CD4-positive, alpha-beta T cell (primary cell): ENCODE measurements around the gene STRA6. TPM values are rescaled to one million over a fixed set of nuclear protein-coding genes. Genes with fewer than 3 reads are reported as not detected.

Source experiments
- ATAC-seq: fragments of 200-7000 bp; cut with Tn5 transposase; one replicate; pipeline ENCODE4 v1.10.0; 2022; ENCODE audit warnings: mild to moderate bottlenecking; ENCODE audit not compliant: poor library complexity
- CTCF ChIA-PET: fragments of 350-600 bp; sonication (Branson Sonifier 250); formaldehyde crosslinking; loops from one replicate; lab custom pipeline; 2021; ENCODE audit warnings: antibody characterized with exemption, inconsistent platforms; lab: Charles Lee
- POLR2A ChIA-PET: fragments of 350-600 bp; sonication (Branson Sonifier 250); formaldehyde crosslinking; loops from one replicate; lab custom pipeline; 2021; ENCODE audit warnings: antibody characterized with exemption, inconsistent platforms; lab: Charles Lee
- DNase-seq, 14 experiments: peaks; one replicate each; pipeline ENCODE4 v3.0.0-alpha.2; 2013 to 2020; ENCODE audit warnings: mixed read lengths in 2 of 14
- H3K27ac ChIP-seq, 2 donors: one replicate each; pipeline versions ENCODE4 v1.5.1 to v1.7.0; 2013; ENCODE audit warnings: low read length in 2 of 2, low read depth in 1 of 2, mild to moderate bottlenecking in 1 of 2
- H3K27me3 ChIP-seq, 2 experiments: 1 replicate in 1 of 2; 2 replicates in 1 of 2; pipeline versions ENCODE4 v1.6.1 to v1.7.0; 2013; ENCODE audit warnings: low read length in 2 of 2, control low read depth in 1 of 2, mild to moderate bottlenecking in 1 of 2, moderate library complexity in 1 of 2; ENCODE audit not compliant: insufficient read depth in 2 of 2, control insufficient read depth in 1 of 2
- H3K36me3 ChIP-seq: one replicate; pipeline ENCODE4 v1.6.1; 2013; ENCODE audit warnings: low read length, control low read depth; ENCODE audit not compliant: insufficient read depth
- H3K4me1 ChIP-seq: one replicate; pipeline ENCODE4 v1.6.1; 2013; ENCODE audit warnings: low read length, control low read depth; ENCODE audit not compliant: insufficient read depth
- H3K4me3 ChIP-seq: one replicate; pipeline ENCODE4 v1.5.1; 2013; ENCODE audit warnings: mild to moderate bottlenecking, low read length, moderate library complexity
- H3K9me3 ChIP-seq, 2 experiments: 1 replicate in 1 of 2; 2 replicates in 1 of 2; pipeline versions ENCODE4 v1.6.1 to v1.7.0; 2013; ENCODE audit warnings: low read length in 2 of 2, mild to moderate bottlenecking in 2 of 2, control low read depth in 1 of 2, moderate library complexity in 1 of 2; ENCODE audit not compliant: control insufficient read depth in 1 of 2, insufficient read depth in 1 of 2
- H3K27ac Mint-ChIP-seq: one replicate; pipeline ENCODE4 v1.8.0; 2020; ENCODE audit warnings: mixed read lengths
- H3K27me3 Mint-ChIP-seq: one replicate; pipeline ENCODE4 v1.8.0; 2021; ENCODE audit warnings: mixed read lengths
- H3K36me3 Mint-ChIP-seq: one replicate; pipeline ENCODE4 v1.8.0; 2021; ENCODE audit warnings: low read depth, mixed read lengths
- H3K4me1 Mint-ChIP-seq: one replicate; pipeline ENCODE4 v1.8.0; 2021; ENCODE audit warnings: low read depth, mixed read lengths
- H3K4me3 Mint-ChIP-seq: one replicate; pipeline ENCODE4 v1.8.0; 2020; ENCODE audit warnings: mild to moderate bottlenecking, mixed read lengths
- H3K9me3 Mint-ChIP-seq: one replicate; pipeline ENCODE4 v1.8.0; 2020; ENCODE audit warnings: mixed read lengths
- CTCF ChIP-seq: fragments of 200-600 bp; IDR thresholded peaks from one replicate; pipeline ENCODE4 v1.8.0; 2022; ENCODE audit warnings: antibody characterized with exemption, mild to moderate bottlenecking
- intact Hi-C, 2 experiments: fragments of 100-400 bp; cut with DNase I in 1 of 2; cut with micrococcal nuclease in 1 of 2; formaldehyde crosslinking; loops; one replicate each; pipeline versions ENCODE4 v1.15.1 to v1.9.0; 2023 to 2025; cut with DNase I, micrococcal nuclease
- total RNA-seq, 174 experiments: library from RNA in 2 of 174; stranded (reverse) in 2 of 174; gene quantifications; one replicate each; pipeline ENCODE4 v1.2.3 and lab custom pipeline; 2021 to 2026

STRA6 gene
- total RNA-seq, 2 experiments from 2014 or later, result not detected

- Mint-ChIP-seq H3K36me3 (no peaks in the 10 kb centered on the region), H3K27ac (no peak overlapping the region), H3K4me3 (no peak overlapping the region), H3K9me3 (no peaks in the 10 kb centered on the region), H3K4me1 (peaks cover 18% of the 10 kb centered on the region), H3K27me3 (peaks cover 23% of the 10 kb centered on the region)
- Histone ChIP-seq H3K4me3 (no peak overlapping the region), H3K27me3 (no peaks in the 10 kb centered on the region), H3K36me3 (no peaks in the 10 kb centered on the region), H3K9me3 (no peaks in the 10 kb centered on the region), H3K27ac (no peak overlapping the region), H3K4me1 (no peaks in the 10 kb centered on the region)
- ATAC-seq (no peak), DNase-seq (no peak)
- ChIA-PET POLR2A (no interaction called here), CTCF (no interaction called here)
- TF ChIP-seq CTCF, result no peak
- intact Hi-C loops, result no loop called here
These were observed 43.5 kb downstream of the STRA6 start for GRCh38 chr15:74158855-74159650.

- POLR2A ChIA-PET, result no interaction called here
- Histone ChIP-seq H3K36me3 (no peaks in the 10 kb centered on the region), H3K9me3 (no peaks in the 10 kb centered on the region), H3K27me3 (peaks cover 0 to 3% of the 10 kb centered on the region in 2 experiments), H3K27ac (no peak overlapping the region), H3K4me1 (no peaks in the 10 kb centered on the region), H3K4me3 (no peak overlapping the region)
- Mint-ChIP-seq H3K4me3 (no peak overlapping the region), H3K36me3 (no peaks in the 10 kb centered on the region), H3K27me3 (peaks cover 16% of the 10 kb centered on the region), H3K4me1 (peaks cover 18% of the 10 kb centered on the region), H3K9me3 (no peaks in the 10 kb centered on the region), H3K27ac (no peak overlapping the region)
- CTCF ChIA-PET, result no interaction called here
- no peak for ATAC-seq
- DNase-seq, result no peak
- intact Hi-C loops, result no loop called here
- TF ChIP-seq CTCF, result no peak
These were observed 44.4 kb downstream of the STRA6 start for GRCh38 chr15:74157868-74158827.

- intact Hi-C loops, result no loop called here
- DNase-seq (no peak), ATAC-seq (no peak)
- H3K4me1 Mint-ChIP-seq, result peaks cover 18% of the 10 kb centered on the region
- peaks cover 13% of the 10 kb centered on the region for H3K27me3 Mint-ChIP-seq
- H3K9me3 Mint-ChIP-seq, result no peaks in the 10 kb centered on the region
- Histone ChIP-seq H3K4me3 (no peak overlapping the region), H3K4me1 (no peaks in the 10 kb centered on the region), H3K9me3 (no peaks in the 10 kb centered on the region), H3K36me3 (no peaks in the 10 kb centered on the region), H3K27me3 (peaks cover 0 to 3% of the 10 kb centered on the region in 2 experiments), H3K27ac (no peak overlapping the region)
- no peaks in the 10 kb centered on the region for H3K36me3 Mint-ChIP-seq
- POLR2A ChIA-PET, result no interaction called here
- no peak overlapping the region for H3K4me3 Mint-ChIP-seq
- TF ChIP-seq CTCF, result no peak
- CTCF ChIA-PET, result no interaction called here
- no peak overlapping the region for H3K27ac Mint-ChIP-seq
These were observed 45.7 kb downstream of the STRA6 start for GRCh38 chr15:74156678-74157411.
